ENCODE results near the gene MSI2. TPM values are rescaled to one million over a fixed set of nuclear protein-coding genes. Genes with fewer than 3 reads are reported as not detected.

MSI2 gene
- total RNA-seq, 2 donors from 2014 or later: 65.5 to 81.0 TPM

DNA sequence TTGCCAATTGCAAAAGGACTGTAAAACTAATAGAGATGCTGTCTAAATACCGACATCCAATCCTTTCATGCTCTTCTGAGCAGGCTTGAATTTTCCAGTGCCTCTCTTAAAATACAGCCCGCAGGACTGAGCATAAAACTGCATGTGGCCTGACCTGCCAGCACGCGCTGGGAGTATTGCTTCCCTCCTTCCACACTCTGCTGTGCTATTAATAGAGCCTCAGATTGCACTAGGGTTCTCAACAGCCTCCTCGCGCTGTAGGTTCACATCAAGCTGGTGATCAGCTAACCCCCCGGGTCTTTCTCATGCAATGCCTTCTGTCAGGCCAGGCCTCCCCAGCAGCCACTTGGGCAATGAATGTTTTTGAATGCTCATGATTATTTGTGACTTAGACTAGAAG lies 14.2 kb upstream of the MSI2 start:
- intact Hi-C loops (cut with DNase I, micrococcal nuclease): loop anchor here (2.0 to 10.0 kb wide), 3 partner anchors 431 to 510 kb away; no protein-coding TSS in a partner anchor
- no peak for ATAC-seq
- DNase-seq: no peak

DNA sequence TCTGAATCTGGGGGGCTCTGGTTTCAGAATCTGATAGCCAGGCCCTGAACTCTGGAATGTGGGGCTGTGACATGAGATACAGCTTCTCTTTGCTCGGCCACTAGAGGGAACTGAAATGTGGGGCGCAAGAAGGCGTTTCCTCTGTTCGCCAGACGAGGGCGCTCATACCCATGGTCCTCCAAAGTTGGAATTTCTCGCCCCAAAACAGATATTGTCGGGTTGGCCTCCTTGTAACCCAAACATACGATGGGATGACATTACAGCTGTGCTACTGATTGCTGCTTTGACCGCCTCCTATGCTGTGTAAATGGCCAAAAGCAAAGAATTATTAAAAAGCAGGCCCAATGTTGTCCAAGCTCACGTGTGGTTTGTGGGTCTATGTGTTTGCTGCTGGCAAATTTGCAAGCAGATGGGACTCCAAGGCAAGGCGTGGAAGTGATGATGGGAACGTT lies 13.1 kb upstream of the MSI2 start:
- intact Hi-C loops (cut with DNase I, micrococcal nuclease): loop anchor here (2.0 to 10.0 kb wide), 3 partner anchors 430 to 509 kb away; no protein-coding TSS in a partner anchor
- ATAC-seq: peak; percentile 85
- DNase-seq: peak; percentile 34 to 74

DNA sequence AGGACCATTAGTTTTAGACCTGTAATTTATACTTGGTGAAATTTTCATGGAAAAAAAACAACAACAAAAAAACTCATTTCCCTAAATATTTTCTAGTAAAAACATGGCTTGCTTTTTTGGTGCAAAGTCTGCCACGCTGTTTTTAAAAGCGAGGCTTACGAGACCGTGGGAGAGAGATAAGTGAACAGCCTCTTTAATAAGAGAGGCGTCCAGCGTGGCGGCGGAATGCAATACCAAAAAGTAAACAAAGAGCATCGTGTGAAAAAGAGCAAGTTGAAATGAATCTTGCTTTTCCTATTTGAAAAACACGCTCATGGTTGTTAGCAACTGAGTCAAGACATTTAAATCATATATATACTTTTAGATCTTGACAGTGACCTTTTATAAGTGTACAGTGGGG lies 10.5 kb upstream of the MSI2 start:
- intact Hi-C loops (cut with DNase I, micrococcal nuclease): loop anchor here in 1 of 2 donors (10.0 kb wide), 1 partner anchor 429 kb away; no protein-coding TSS in a partner anchor
- ATAC-seq: no peak
- no peak for DNase-seq

DNA sequence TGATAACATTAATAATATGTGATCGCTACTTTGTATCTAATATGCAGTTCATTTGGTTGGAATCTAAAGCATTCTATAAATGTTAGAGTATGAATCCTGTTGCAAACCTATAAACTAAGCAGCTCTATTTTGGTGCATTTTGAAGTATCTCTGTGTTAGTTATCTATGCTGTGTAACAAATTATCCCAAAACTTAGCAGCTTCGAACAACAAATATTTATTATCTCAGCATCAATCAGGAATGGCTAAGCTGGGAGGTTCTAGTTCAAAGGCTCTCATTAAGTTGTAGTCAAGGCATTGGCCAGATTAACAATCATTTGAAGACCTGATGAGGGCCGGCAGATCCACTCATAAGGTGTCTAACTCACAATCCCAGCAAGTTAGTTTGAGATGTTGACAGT lies 10.1 kb upstream of the MSI2 start:
- DNase-seq: no peak

DNA sequence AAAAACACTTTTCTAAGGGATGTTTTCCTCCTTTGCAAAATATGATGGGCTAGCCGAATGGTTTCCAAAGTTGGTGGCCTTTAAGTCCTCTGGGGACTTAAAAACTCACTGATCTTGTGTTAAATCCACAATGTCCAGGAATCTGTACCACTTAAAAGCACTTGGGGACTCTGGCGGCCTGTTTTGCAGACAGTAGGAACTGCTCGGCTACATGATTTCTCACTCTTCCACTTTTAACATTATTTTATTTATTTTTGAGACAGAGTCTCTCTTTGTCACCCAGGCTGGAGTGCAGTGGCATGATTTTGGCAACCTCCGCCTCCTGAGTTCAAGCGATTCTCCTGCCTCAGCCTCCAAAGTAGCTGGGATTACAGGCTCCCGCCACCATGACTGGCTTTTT lies 9.1 kb upstream of the MSI2 start:
- no peak for ATAC-seq
- no peak for DNase-seq
- intact Hi-C loops (cut with DNase I, micrococcal nuclease): loop anchor here in 1 of 2 donors (10.0 kb wide), 1 partner anchor 428 kb away; no protein-coding TSS in a partner anchor

More for the DNA sequence above, 10.1 kb upstream of the MSI2 start:
- ATAC-seq: no peak
- intact Hi-C loops (cut with DNase I, micrococcal nuclease): loop anchor here in 1 of 2 donors (10.0 kb wide), 1 partner anchor 429 kb away; no protein-coding TSS in a partner anchor

DNA sequence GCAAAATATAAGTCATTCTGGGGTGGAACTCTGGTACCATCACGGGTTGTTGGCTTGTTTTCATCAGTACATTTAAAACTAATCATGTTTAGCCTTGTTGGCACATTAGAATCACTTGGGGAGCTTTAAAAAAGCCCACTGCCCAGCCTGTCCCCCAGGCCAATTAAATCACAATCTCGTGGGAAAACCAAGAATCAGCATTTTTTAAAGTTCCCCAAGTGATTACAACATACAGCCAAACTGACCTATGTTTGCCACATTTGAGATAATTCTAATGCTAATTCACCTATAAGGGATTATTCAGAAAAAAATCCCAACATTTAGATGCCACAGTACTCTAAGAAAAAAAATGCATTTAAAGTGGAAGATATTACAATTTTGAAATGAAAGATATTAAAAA lies 8.4 kb upstream of the MSI2 start:
- intact Hi-C loops (cut with DNase I, micrococcal nuclease): loop anchor here in 1 of 2 donors (10.0 kb wide), 1 partner anchor 427 kb away; no protein-coding TSS in a partner anchor
- no peak for ATAC-seq
- no peak for DNase-seq

DNA sequence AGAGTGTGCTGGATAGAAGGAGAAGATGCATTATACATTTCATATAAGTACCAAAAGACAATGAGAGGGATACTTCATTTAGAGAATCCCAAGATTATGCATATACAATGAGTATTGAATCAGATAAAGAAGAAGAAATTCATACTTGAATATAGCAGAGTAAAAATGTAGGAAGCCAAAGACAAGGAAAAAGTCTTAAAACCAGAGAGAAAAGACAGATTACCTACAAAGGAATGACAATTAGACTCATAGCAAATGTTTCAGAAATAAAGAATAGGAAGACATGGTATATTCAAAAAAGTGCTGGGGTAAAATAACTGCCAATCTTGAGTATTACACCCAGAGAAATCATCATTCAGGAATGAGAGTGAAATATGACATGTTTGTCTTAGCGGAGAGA lies 6.8 kb upstream of the MSI2 start:
- ATAC-seq (no peak), DNase-seq (no peak)
- intact Hi-C loops (cut with DNase I, micrococcal nuclease): loop anchor here in 1 of 2 donors (10.0 kb wide), 1 partner anchor 425 kb away; no protein-coding TSS in a partner anchor

DNA sequence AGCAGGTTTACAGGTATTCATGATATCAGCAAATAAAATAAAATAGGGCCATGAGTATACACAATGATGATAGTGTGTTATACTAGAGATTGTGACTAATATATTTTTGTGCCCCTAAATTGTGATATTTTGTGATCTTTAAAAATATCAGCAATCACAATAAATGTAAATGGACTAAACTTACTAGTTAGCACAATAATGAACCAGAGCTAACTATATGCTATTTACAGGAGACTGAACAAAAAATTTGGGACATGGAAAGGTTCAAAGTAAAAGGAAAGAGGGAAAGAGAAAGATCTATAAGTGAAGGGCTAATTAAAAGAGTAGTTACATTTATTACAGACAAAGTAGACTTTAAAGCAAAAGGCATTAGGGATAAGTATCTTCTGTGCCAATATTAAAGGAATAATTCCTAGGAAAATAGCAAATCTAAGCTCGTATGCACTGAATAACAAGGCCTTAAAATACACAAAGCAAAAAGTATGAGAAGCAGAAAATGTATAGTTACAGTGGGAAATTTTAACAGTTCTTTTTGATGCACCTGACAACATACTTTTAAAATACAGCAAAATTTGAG lies 5.0 kb upstream of the MSI2 start:
- intact Hi-C loops (cut with DNase I, micrococcal nuclease): no loop called here

DNA sequence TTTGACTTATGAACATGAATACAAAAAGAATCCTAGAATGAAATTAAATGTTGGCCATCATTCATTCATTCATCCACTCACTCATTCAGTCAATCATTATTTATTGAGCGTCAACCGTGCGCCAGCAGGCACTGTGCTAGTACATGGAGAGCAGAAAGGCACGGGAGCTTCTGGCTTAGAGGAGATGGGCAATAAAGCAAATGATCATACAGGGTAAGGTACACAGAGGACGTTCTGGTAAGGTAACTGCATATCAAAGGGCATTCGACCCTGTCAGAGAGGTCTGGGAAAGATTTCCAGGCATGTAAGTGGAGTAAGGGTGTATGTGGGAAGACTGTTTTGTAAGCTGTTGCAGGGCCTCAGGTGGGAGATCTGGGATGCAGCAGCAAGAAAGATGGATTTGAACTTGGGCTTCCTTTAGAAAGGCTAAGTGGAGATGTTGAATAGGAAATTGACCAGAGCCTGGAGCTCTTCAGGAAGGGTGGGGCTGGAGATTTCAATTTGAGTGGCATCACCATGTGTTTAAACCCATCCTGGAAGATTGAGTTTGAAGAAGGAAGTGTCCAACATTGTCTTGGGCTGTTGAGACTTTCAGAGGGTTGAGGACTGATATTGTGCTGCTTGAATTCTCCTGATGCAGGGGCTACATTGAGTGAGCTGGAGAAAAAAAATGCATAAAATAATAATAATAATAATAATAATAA lies 2.8 kb upstream of the MSI2 start:
- intact Hi-C loops (cut with DNase I, micrococcal nuclease): no loop called here
- DNase-seq (no peak), ATAC-seq (peak; percentile 39)

More for the DNA sequence above, 5.0 kb upstream of the MSI2 start:
- ATAC-seq: no peak
- DNase-seq: no peak

DNA sequence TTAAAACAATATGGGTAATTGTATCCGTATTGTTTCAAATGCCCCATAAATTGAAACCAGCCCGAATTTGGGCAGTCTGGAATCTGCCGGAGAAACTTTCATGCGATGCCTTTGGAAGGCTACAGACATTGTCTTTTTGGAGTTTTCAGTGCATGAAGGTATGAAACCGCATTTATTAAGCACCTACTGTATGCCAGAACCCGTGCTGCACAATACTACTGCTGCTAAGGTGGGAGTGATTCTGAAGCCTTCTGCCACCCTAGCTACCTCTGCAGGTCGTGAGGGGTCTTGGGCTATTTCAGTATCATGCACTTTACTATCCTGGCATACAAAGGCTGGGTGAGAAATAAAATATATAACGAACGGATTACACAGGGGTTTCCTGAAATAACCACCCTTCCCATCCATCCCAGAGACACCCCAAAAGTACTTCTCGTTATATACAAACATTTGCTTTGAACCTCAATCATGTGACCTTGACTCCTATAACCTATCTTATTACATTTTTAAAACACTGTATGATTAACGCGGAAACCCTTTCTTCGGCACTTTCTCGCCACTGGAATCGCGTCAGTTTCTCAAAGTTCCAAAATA lies 1.0 kb upstream of the MSI2 start:
- intact Hi-C loops (cut with DNase I, micrococcal nuclease): no loop called here
- no peak for ATAC-seq
- DNase-seq: no peak

DNA sequence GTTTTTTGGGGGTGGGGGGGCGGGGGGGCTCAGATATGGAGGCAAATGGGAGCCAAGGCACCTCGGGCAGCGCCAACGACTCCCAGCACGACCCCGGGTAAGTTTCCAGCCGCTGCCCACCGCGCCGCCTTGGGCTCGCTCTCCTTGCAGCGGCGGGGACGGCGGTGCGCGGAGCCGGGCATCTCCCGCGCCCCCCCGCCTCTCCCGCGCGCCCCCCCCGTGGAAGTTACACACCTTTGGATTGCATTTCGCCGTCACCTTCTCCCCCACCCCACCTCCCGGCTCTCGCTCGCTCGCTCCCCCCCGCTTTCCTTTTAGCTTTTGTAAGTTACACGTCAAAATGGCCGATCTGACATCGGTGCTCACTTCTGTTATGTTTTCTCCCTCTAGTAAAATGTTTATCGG lies 387 bp downstream of the MSI2 start:
- DNase-seq (peak in 1 of 2 donors; percentile 42), ATAC-seq (peak; percentile 35)
- intact Hi-C loops (cut with DNase I, micrococcal nuclease): no loop called here

DNA sequence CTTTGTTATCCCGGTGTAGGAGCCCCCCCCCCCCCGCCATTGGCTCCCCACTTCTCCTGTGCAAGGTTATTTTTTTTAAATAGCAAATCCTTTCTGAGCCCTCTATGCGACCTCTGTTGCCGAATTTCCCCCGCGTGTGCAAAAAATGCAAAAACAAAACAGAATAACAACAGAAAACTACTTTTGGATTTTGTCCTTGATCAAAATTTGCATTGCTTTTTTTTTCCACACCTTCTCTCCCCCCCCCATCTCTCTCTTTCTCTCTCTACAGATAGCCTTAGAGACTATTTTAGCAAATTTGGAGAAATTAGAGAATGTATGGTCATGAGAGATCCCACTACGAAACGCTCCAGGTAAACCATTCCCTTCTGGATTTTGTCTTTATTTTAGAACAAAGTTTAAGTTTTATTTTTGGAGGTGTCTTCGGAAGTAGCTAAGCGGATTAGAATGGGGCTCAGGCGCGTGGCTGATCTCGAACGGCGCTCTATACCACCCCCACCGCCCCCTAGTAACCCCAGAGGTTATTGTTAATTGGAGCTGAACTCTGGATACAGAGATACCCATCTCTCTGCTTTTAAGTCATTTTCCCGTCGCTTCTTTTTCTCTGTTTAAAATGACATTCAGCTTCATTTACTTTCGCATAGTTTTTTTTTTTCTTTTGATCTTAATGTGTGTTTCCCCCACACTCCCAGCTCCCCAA lies 1.0 kb downstream of the MSI2 start:
- intact Hi-C loops (cut with DNase I, micrococcal nuclease): no loop called here
- no peak for ATAC-seq
- DNase-seq: peak in 1 of 2 donors; percentile 42

DNA sequence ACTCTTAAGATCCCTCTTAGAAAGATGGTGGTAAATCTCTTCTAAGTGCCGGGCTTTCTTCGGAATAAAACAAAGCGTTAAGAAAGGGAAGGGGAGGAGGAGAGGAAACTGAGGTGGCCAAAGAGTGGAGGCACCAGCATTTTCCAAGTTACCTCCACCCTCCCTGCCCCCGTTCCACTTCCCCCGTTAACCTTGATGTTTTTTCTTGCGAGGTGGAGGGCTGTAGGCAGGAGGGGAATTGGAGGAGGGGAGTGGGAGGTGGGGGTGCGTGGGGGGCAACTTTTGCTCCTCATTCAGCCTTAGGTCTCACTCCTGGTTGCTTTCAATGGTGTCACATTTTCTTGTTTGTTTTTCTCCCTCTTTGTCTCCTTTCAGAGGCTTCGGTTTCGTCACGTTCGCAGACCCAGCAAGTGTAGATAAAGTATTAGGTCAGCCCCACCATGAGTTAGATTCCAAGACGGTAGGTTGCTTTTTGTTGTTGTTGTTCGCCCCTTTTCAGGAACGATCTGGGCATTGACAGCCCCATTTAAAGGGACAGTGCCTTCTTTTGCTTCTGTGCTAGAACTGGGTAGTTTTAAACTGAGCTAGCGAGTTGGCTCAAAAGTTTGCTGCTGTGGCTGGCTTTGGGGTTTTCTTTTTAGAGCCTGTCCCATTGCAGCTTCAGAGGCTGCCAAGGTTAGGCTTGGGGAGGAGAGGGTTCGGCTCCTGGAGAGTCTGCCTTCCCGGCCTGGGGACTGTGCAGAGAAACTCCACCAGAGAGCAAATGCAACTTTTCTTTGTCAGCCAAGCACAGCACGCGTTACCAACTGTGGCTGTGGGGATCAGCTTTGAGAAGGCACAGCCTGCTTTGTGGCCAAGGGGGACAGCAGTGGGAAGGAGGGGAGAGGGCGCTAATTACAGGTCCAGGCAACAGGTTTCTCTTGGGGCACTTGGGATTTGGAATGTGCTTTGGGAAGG lies 1.9 kb downstream of the MSI2 start:
- ATAC-seq (no peak), DNase-seq (peak in 1 of 2 donors; percentile 14)
- intact Hi-C loops (cut with DNase I, micrococcal nuclease): no loop called here

DNA sequence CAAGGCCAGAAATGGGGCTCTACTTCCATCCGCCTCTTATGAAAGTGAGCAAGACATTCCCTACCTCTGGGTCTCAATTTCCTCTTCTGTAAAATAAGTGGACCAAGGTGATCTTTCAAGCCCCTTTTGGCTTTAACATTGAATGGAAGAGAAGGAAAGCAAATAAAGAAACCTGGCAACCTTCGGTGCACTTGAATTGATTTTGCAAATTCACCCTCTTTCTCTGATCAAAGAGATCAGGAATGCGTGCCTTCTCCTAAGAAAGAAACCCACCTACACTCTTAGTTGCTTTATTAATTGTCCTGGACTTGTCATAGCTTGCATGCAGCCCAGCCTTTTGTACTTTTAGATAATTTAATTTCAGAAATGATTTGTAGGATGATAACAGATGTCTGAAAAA lies 3.0 kb downstream of the MSI2 start:
- ATAC-seq (no peak), DNase-seq (no peak)
- intact Hi-C loops (cut with DNase I, micrococcal nuclease): no loop called here

DNA sequence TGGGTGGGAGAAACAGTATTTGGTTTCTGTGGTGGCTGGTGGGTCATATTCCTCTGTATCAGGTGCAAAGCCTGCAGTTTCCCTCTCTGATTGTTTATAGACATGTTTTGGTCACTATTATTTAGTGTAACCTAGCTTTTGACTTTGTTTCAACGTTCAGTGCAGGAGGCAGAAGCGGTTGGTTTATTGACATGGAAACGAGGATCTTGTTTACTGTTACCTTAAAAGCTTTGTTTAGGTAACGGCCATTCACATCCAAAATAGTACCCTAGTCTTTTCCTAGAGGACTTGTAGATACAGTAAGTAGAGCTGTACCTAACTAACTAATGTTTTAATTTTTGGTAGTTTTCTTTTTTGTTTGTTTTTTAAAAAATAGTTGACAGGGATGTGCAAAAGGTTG lies 3.5 kb downstream of the MSI2 start:
- DNase-seq (no peak), ATAC-seq (no peak)
- intact Hi-C loops (cut with DNase I, micrococcal nuclease): no loop called here

DNA sequence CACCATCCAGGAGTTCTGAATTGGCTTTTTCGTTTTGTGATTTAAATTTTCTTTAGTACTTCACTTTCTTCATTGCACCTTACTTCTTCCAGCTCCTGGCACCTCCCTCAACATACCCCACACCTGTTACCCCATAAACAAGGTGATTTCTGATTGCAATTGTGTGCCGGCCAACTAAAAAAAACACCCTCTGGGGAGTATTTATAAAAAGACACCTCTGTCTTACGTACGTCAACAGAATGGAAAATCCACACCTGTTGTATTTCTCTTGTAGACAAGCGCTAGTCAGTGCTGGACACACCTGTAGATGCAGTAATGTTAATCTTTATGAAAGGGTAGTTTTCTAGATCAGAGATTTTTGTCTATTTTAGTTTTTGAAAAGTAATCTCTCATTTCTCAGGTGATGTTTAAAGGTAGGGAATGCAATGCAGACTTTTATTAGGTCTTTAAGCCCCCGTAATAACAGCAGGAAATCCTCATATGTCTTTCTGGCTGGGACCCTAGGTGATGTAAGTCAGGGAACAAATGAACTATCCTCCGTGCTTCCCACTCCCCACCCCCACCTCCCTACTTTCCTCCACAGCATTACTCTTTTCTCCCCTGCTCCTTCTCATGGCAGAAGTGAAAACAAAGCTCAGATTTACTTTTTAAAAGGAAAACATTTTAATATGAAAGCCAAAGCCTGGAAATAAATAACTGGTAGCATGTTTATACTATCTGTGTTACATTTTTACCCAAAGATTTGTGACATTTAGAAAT lies 4.2 kb downstream of the MSI2 start:
- DNase-seq (no peak), ATAC-seq (no peak)
- intact Hi-C loops (cut with DNase I, micrococcal nuclease): no loop called here

DNA sequence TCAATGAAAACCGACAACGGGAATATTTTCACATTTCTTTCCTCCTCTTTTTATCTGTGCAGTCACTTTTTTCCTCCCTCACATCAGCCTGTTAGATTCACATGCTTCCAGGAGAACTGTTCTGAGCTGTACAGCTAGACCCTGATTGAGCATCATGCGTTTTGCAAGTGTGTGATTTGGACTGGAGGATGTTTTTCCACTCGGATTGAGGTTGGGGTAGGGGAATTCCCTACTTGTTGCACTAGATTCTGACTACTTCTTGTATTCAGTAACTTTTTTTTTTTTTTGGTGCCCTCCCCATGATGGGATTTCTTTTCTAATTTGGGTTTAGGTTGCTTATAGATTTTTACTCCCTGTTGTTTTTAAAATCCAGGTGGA lies 4.8 kb downstream of the MSI2 start:
- ATAC-seq (no peak), DNase-seq (no peak)
- intact Hi-C loops (cut with DNase I, micrococcal nuclease): no loop called here

DNA sequence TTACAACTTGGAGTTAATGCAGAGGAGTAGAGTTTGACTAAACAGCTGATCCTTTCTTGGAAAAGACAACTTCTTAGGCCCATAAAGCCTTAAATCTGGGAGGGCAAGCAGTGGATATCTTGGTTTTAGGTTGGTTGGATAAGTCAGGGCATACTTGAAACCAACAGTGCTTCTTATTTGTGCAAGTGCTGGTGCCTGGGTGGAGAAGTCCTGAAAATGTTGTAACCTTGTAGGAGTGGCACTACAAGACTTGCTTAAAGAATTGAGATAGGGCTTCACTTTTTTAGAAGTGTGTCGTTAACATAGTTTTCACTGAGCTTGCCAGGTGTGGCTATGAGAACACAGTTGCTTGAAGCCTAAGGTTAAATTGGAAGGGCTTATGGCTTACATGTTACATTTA lies 6.2 kb downstream of the MSI2 start:
- DNase-seq: no peak
- intact Hi-C loops (cut with DNase I, micrococcal nuclease): no loop called here
- ATAC-seq: no peak

Data from left colon (tissue), 2 donors.